Measurements from ENCODE around the gene HS3ST5. TPM values are rescaled to one million over a fixed set of nuclear protein-coding genes. Genes with fewer than 3 reads are reported as not detected.

Gene HS3ST5
- total RNA-seq, 1 experiment from 2014 or later = not detected

GRCh38 chr6:114354482-114354881, 11.7 kb upstream of the HS3ST5 start:
- ChIA-PET RAD21 (ENCODE audit: low non-redundant PET in 1 of 2, low total read pairs in 2 of 2, uncharacterized antibody in 2 of 2, unreplicated experiment in 2 of 2) (no interaction called here), CTCF (no interaction called here), POLR2A (no interaction called here)
- DNase-seq (ENCODE audit: low read depth, low spot score) = no peak
- TF ChIP-seq POLR2A (IDR thresholded peaks at IDR 0.05; ENCODE audit: borderline replicate concordance, extremely low read depth, insufficient read depth, insufficient read length) (no peak), ZNF274 (IDR thresholded peaks at IDR 0.05; ENCODE audit: low read depth, low read length) (no peak), EZH2phosphoT487 (IDR thresholded peaks at IDR 0.05; ENCODE audit: borderline replicate concordance) (no peak), JUND (IDR thresholded peaks at IDR 0.05) (no peak), MAX (IDR thresholded peaks at IDR 0.05) (no peak), SIN3A (IDR thresholded peaks at IDR 0.05; ENCODE audit: low read depth) (no peak)
- BruUV-seq (replicated peaks) = no TSS peak
- Histone ChIP-seq H3K27me3 (ENCODE audit: insufficient read depth, low read length) (no peaks in the 10 kb centered on the region; the same call in 1 of the 2 replicates), H3K9ac (ENCODE audit: low read length) (no peak overlapping the region), H3K4me2 (ENCODE audit: low read length) (no peak overlapping the region), H3K9me2 (ENCODE audit: insufficient read depth) (no peaks in the 10 kb centered on the region), H3K4me3 (replicated peaks in 1 of 2; ENCODE audit: low read depth in 1 of 2, low read length in 2 of 2) (no peak overlapping the region), H3K4me1 (ENCODE audit: control insufficient read depth in 1 of 2, insufficient read depth in 2 of 2, low read length in 2 of 2) (no peaks in the 10 kb centered on the region), H2AFZ (ENCODE audit: low read depth, low read length, poor library complexity, severe bottlenecking) (no peak overlapping the region), H3K36me3 (ENCODE audit: control insufficient read depth in 1 of 2, insufficient read depth in 2 of 2, low read length in 2 of 2) (no peaks in the 10 kb centered on the region), H4K20me1 (ENCODE audit: insufficient read depth) (no peaks in the 10 kb centered on the region), H3K27ac (ENCODE audit: low read depth, low read length) (no peak overlapping the region), H3K79me2 (ENCODE audit: insufficient read depth, low read length) (no peaks in the 10 kb centered on the region), H3K9me3 (ENCODE audit: control insufficient read depth in 1 of 2, insufficient read depth in 1 of 2, low read depth in 1 of 2, low read length in 2 of 2) (no peaks in the 10 kb centered on the region)
- ATAC-seq = no peak
- intact Hi-C loops (cut with micrococcal nuclease) = no loop called here

DNA sequence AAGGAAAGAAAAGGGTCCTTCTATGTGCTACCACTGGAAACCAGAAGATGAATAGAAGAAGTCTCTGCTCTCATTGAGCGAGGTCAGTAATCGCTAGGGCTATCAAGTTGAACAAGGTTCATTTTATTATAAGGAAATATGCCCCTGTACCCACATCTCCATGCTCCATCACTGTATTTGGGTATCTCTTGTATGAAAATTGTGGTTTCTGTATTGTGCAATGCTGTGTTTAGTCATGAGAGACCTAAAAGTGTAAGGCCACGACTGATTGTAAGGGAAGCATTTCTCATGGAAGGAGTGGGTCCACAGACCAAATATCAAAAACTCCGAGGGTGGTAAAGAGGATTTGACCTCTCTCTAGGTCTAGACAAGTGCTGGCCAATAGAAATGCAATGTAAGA, 3.6 kb upstream of the HS3ST5 start:
- ChIA-PET CTCF (no interaction called here), RAD21 (ENCODE audit: low non-redundant PET in 1 of 2, low total read pairs in 2 of 2, uncharacterized antibody in 2 of 2, unreplicated experiment in 2 of 2) (no interaction called here), POLR2A (no interaction called here)
- no peaks in the 10 kb centered on the region for H3K9me2 ChIP-seq (ENCODE audit: insufficient read depth)
- no peaks in the 10 kb centered on the region for H3K79me2 ChIP-seq (ENCODE audit: insufficient read depth, low read length)
- H3K4me1 ChIP-seq (ENCODE audit: control insufficient read depth in 1 of 2, insufficient read depth in 2 of 2, low read length in 2 of 2) = no peaks in the 10 kb centered on the region
- H3K9ac ChIP-seq (ENCODE audit: low read length) = no peak overlapping the region
- ATAC-seq = no peak
- H3K4me2 ChIP-seq (ENCODE audit: low read length) = no peak overlapping the region
- H3K9me3 ChIP-seq (ENCODE audit: control insufficient read depth in 1 of 2, insufficient read depth in 1 of 2, low read depth in 1 of 2, low read length in 2 of 2) = no peaks in the 10 kb centered on the region
- no peak for TF ChIP-seq YY1 (IDR thresholded peaks at IDR 0.05; ENCODE audit: extremely low read depth, insufficient replicate concordance, low read depth, low read length)
- TF ChIP-seq SIN3A (IDR thresholded peaks at IDR 0.05; ENCODE audit: low read depth) = no peak
- TF ChIP-seq SP1 (IDR thresholded peaks at IDR 0.05; ENCODE audit: low read depth) = no peak
- TF ChIP-seq EZH2phosphoT487 (IDR thresholded peaks at IDR 0.05; ENCODE audit: borderline replicate concordance) = no peak
- TF ChIP-seq JUND (IDR thresholded peaks at IDR 0.05) = no peak
- no peak for TF ChIP-seq ELF1 (IDR thresholded peaks at IDR 0.05; ENCODE audit: borderline replicate concordance, low read depth)
- no peak for TF ChIP-seq POLR2A (IDR thresholded peaks at IDR 0.05; ENCODE audit: borderline replicate concordance, extremely low read depth, insufficient read depth, insufficient read length)
- TF ChIP-seq ZFX (IDR thresholded peaks at IDR 0.05) = no peak
- TF ChIP-seq EGR1 (IDR thresholded peaks at IDR 0.05; ENCODE audit: low read depth) = no peak
- TF ChIP-seq SRF (IDR thresholded peaks at IDR 0.05; ENCODE audit: low read depth) = no peak
- TF ChIP-seq, protein P1, sequence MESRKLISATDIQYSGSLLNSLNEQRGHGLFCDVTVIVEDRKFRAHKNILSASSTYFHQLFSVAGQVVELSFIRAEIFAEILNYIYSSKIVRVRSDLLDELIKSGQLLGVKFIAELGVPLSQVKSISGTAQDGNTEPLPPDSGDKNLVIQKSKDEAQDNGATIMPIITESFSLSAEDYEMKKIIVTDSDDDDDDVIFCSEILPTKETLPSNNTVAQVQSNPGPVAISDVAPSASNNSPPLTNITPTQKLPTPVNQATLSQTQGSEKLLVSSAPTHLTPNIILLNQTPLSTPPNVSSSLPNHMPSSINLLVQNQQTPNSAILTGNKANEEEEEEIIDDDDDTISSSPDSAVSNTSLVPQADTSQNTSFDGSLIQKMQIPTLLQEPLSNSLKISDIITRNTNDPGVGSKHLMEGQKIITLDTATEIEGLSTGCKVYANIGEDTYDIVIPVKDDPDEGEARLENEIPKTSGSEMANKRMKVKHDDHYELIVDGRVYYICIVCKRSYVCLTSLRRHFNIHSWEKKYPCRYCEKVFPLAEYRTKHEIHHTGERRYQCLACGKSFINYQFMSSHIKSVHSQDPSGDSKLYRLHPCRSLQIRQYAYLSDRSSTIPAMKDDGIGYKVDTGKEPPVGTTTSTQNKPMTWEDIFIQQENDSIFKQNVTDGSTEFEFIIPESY (IDR thresholded peaks at IDR 0.05; ENCODE audit: extremely low read depth, insufficient replicate concordance, low read length) = no peak
- TF ChIP-seq FOSL1 (IDR thresholded peaks at IDR 0.05; ENCODE audit: low read depth) = no peak
- no peak for TF ChIP-seq TCF7L2 (IDR thresholded peaks at IDR 0.05; ENCODE audit: borderline replicate concordance, extremely low read depth, insufficient read depth, insufficient read length)
- no peak for TF ChIP-seq CEBPB (IDR thresholded peaks at IDR 0.05; ENCODE audit: low read depth)
- no peak for DNase-seq (ENCODE audit: low read depth, low spot score)
- H2AFZ ChIP-seq (ENCODE audit: low read depth, low read length, poor library complexity, severe bottlenecking) = no peak overlapping the region
- intact Hi-C loops (cut with micrococcal nuclease) = no loop called here
- H3K36me3 ChIP-seq (ENCODE audit: control insufficient read depth in 1 of 2, insufficient read depth in 2 of 2, low read length in 2 of 2) = no peaks in the 10 kb centered on the region
- no peak overlapping the region for H3K4me3 ChIP-seq (replicated peaks in 1 of 2; ENCODE audit: low read depth in 1 of 2, low read length in 2 of 2)
- no peak overlapping the region for H3K27ac ChIP-seq (ENCODE audit: low read depth, low read length)
- H3K27me3 ChIP-seq (ENCODE audit: insufficient read depth, low read length) = peaks cover 13% of the 10 kb centered on the region; the same call in 1 of the 2 replicates
- no peaks in the 10 kb centered on the region for H4K20me1 ChIP-seq (ENCODE audit: insufficient read depth)
- no TSS peak for BruUV-seq (replicated peaks)

Measured in HCT116 (cell line).